Retinal pigment epithelial cell (primary cell): ENCODE measurements around the gene PDPK1.
"Not testable (repeated sequence)": the region's sequence is repeated elsewhere in the genome, so short reads cannot be mapped to it uniquely, and the experiment has no call there.

Experiments
- DNase-seq: peaks from one replicate; pipeline ENCODE4 v3.0.0-alpha.2; 2010; ENCODE audit warnings: low read depth
- H3K4me3 ChIP-seq: 2 replicates; pipeline ENCODE4 v1.5.1; 2011; ENCODE audit warnings: mild to moderate bottlenecking, low read length, control low read depth, moderate library complexity
- CTCF ChIP-seq: conservative IDR thresholded peaks from 2 replicates; pipeline ENCODE4 v1.5.1; 2011; ENCODE audit warnings: low read depth, low read length, control low read depth, inconsistent platforms

Gene PDPK1

DNA sequence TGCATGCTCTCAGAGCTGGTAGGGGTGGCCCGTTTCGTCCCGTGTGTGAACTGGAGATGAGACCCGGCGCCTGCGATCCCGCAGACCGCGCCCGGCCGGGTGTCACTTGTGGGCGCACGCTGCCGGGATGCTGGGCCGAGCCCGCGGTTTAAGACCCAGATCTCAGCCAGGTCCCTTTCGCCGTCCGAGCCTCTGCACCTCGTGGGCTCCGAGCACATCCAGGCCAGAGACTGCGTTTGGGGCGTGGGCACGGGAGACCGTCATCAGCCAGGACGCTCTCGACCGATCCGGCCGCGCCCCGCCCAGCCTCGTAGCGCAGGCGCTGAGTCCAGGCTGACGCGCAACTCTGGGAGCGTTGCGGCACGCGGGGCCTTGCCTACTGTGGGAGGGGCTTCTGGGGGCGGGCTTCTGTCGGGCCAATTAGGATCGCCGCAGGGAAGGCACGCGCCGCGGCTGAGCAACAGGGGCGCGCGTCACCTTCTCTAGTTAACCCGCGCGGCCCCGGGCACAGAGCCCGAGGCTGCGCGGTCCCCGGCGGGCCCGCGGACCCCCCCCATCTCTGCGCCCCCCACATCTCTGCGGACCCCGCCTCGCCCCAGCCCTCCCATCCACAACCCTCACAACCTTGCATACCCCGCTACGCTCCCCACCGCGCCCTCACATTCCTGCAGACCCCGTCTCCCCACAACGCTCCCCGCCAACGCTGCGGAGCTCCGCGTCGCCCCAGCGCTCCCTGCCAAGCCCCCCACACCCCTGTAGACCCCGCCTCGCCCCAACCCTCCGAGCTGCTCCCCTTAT is 5.9 kb upstream of the PDPK1 start:
- peak; percentile 85 for DNase-seq
- no peak for TF ChIP-seq CTCF

DNA sequence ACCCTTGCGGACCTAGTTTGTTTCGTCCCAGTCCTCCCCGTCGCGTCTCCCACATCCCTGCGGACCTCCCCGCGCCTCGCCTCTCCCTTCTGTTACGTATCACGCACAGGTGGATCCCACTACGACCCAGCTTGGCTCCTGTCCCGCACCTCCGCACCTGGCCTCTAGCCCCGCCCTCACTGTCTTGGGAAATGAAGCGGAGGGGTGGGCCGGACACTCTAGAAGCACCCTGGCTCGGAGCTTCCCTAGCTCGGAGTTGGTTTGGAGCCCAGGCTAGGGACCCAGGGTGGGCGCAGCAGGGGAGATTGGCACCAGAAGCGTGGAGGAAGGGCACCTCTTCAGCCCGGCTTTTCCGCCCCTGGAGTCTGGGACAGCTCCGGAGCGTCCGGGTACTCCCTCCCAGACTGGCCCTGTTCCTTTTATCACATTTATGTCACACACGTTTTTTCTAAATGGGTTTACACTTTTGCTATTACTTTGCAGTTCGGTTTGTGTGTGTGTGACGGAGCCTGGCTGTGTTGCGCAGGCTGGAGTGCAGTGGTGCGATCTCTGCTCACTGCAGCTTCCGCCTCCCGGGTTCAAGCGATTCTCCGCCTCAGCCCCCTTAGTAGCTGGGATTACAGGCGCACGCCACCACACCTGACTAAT is 5.2 kb upstream of the PDPK1 start:
- DNase-seq: no peak
- no peak for TF ChIP-seq CTCF
- H3K4me3 ChIP-seq: peak overlapping the region; percentile 61

More for the DNA sequence above, 5.9 kb upstream of the PDPK1 start:
- H3K4me3 ChIP-seq: peak overlapping the region; percentile 61

GRCh38 chr16:2533142-2533755 is 4.6 kb upstream of the PDPK1 start:
- DNase-seq: not testable (repeated sequence)
- H3K4me3 ChIP-seq: peak overlapping the region; percentile 61

GRCh38 chr16:2533912-2534311 is 3.9 kb upstream of the PDPK1 start:
- DNase-seq: no peak
- TF ChIP-seq CTCF: no peak

DNA sequence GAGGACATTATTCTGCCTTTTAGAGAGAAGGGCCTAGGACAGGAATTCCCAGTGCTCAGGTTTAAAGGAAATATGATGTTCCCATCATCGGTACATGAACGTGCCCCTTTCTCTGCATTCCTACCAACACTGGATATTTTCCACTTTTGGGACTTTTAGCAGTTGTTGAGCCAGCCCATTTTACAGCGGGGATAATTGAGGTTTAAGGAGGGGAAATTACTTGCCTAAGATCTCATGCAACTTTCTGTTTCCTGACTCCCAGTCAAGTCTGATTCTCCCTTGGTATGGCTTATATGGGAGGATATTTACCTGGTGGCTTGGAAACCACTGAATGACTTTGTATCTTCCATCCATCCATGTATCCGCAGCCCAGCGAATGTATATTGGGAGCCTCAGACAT is 3.5 kb upstream of the PDPK1 start:
- DNase-seq, H3K4me3 ChIP-seq: not testable (repeated sequence)

More at GRCh38 chr16:2533912-2534311, 3.9 kb upstream of the PDPK1 start:
- no peak overlapping the region for H3K4me3 ChIP-seq

- H3K4me3 ChIP-seq: no peak overlapping the region
- TF ChIP-seq CTCF: no peak
- no peak for DNase-seq
These were observed 2.2 kb upstream of the PDPK1 start for GRCh38 chr16:2535625-2536013.

DNA sequence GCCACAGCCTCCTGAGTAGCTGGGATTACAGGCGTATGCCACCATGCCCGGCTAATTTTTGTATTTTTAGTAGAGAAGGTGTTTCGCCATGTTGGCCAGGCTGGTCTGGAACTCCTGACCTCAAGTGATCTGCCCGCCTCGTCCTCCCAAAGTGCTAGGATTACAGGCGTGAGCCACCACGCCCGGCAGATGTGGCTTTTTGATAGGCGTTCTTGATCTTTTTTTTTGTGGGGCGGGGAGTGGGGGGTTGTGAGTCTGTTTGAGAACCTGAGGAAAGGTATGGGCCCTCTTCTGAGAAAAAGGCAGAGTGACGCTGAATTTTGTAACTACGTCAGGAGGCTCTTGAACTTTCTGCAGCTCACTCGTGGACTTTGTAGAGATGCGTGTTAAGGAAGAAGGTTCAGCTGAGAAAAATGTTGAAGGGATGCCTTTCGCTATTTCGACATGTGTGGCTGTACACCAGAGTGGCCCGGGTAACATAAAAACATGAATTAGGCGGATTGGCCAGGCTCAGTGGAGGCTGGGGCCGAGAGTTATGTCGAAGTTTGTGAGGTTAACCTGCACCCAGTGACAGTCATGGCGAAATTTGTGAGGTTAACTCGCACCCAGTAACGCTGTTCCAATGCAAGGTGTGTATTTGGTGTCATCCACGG is 1.5 kb downstream of the PDPK1 start:
- not testable (repeated sequence) for DNase-seq, H3K4me3 ChIP-seq

DNA sequence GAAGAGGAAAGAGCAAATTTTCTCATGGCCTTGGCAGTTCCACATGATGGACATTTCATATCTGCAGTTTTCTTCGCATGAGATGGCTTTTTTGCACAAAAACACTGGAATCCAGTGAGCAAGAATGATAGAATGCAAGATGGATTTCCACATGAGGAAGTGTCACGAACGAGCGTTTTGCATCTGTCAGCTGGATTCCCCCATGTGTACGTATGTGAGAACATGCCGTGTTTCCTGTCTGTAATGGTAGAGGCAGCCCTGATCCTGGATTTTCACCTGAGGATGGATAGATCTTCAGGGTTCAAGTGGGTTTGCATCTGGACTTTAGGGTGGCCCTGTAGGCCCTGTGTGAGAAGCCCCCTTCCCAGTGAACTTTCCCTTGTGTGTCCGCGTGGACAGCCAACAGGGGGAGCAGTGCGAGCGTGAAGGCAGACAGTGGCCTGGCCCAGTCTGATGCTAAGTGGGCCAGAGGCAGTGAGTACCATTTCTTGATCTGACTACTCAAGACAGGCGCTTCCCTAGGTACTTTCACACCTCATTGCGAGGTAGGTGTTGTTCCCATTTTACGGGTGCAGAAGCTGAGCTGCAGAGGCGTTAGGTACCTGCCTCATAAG is 2.1 kb downstream of the PDPK1 start:
- TF ChIP-seq CTCF: peak; percentile 40
- not testable (repeated sequence) for H3K4me3 ChIP-seq, DNase-seq

DNA sequence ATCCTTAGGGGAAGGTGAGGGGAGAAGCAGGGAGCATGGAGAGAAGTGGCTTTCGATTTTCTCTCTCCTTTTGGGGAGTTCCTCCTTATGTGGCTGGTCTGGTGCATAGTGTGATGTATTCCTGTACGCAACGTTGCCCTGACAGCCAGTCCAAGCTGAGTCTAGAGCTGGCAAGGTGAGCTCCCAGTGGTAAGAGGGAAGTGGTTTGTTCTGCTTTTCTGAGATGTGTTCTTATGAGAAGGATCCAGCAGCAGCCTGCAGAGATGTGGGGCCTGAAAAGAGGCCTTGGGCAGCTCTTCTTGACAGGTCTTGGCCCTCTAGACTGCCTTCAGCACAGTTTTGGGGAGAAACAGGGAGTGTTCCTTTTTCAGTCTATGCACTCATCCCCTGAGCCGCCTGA is 3.1 kb downstream of the PDPK1 start:
- not testable (repeated sequence) for DNase-seq, H3K4me3 ChIP-seq

DNA sequence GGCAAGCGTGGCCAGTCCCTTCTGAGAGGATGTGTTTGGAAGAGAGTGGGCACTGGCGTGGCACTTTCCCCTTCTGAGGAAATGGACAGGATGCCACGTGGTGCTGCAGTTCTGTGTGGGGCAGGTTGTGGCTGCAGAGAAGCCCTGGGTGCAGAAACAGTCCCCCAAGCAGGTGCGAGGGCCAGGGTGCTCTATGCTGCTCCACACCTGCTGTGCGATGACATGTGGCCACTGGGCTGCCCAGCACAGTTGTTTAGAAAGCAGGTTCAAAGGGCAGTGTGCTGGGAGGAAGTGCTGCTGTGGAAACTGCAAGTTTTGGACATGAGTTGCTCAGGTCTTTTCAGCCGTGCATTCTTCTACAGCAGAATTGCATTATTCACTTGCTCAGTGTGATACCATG is 3.6 kb downstream of the PDPK1 start:
- H3K4me3 ChIP-seq, DNase-seq: not testable (repeated sequence)

GRCh38 chr16:2543771-2544170 is 6.0 kb downstream of the PDPK1 start:
- not testable (repeated sequence) for H3K4me3 ChIP-seq, DNase-seq

DNA sequence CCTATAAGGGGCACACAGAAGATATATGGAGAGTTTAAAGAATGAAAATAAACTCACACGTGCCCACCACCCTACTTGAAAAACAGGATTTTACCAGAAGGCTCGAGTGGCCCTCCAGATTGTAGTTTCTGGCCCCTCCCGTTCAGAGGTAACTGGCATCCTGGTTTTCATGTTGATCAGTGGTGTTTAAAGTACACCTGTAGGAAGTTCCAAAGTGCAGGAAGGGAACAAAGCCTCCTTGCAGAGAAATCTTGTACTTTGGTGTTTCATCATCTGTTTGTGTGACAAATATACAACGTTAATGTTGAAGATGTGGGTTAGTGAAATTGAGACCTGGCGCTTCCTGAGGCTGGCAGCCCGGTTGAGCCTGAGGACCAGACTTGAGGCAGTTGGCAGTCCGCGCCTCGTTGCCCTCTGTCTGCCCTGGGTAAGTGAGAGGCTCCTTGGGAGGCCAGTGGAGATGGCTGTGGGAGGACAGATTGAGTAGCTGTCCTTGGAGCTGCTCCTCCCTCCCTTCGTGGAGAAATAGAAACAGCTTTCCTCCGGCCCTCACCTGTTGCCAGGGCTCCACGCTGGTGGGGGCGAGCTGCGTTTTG is 12.6 kb downstream of the PDPK1 start:
- DNase-seq, H3K4me3 ChIP-seq: not testable (repeated sequence)
